ENCODE data around the gene ZNF800.

ZNF800 gene

DNA sequence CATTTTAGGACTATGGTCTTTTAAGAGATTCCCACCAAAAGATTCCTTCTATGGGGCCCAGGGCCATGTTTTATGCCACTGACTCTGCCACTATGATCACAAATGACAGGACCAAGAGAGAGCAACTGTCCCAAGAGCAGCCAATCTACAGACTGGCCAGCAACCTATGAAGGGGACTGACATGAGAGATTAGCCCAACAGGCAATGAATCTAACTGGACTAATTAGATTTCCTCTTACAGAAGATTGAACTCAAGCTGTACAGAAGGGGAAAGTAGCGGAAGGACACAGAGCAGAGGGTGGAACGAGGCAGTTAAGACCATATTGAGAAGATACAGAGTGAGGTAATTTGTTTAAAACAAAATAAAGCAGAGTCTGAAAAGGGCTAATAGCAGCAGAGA lies 25.8 kb downstream of the ZNF800 start:
- H3K4me2 ChIP-seq (ENCODE audit: insufficient read depth, low read length, poor library complexity, severe bottlenecking), result no peak overlapping the region
- no peak overlapping the region for H3K4me3 ChIP-seq (ENCODE audit: low read length in 2 of 2)
- no peaks in the 10 kb centered on the region for H3K27me3 ChIP-seq (ENCODE audit: control insufficient read depth in 3 of 3, insufficient read depth in 3 of 3, low read depth in 1 of 3, low read length in 3 of 3)
- H2AFZ ChIP-seq (ENCODE audit: low read length), result no peak overlapping the region
- no peak overlapping the region for H3K9ac ChIP-seq (ENCODE audit: low read depth, low read length, poor library complexity)
- no peak overlapping the region for H3K4ac ChIP-seq (ENCODE audit: low read length)
- H4K91ac ChIP-seq (ENCODE audit: low read depth, low read length, poor library complexity), result no peak overlapping the region
- H3K36me3 ChIP-seq (replicated peaks in 1 of 2; ENCODE audit: control insufficient read depth in 2 of 2, insufficient read depth in 2 of 2, low read length in 2 of 2), result peaks cover 0 to 76% of the 10 kb centered on the region in 2 donors
- H2BK5ac ChIP-seq (ENCODE audit: low read length), result no peak overlapping the region
- no peak overlapping the region for H2BK12ac ChIP-seq (ENCODE audit: low read length)
- no peak overlapping the region for H3K23ac ChIP-seq (ENCODE audit: low read depth, low read length, poor library complexity)
- H3K4me1 ChIP-seq (ENCODE audit: control insufficient read depth in 2 of 2, insufficient read depth in 1 of 2, low read depth in 1 of 2, low read length in 2 of 2), result no peaks in the 10 kb centered on the region
- H4K8ac ChIP-seq (ENCODE audit: low read depth, low read length), result no peak overlapping the region
- H3K27ac ChIP-seq (replicated peaks; ENCODE audit: low read length), result no peak overlapping the region
- no peak overlapping the region for H2BK120ac ChIP-seq (ENCODE audit: low read depth, low read length)
- no peak overlapping the region for H3K14ac ChIP-seq (ENCODE audit: low read length)
- DNase-seq (ENCODE audit: low spot score), result no peak
- H2AK5ac ChIP-seq (ENCODE audit: low read depth, low read length), result no peak overlapping the region
- H2BK15ac ChIP-seq (ENCODE audit: low read length), result no peak overlapping the region
- H3K79me1 ChIP-seq (ENCODE audit: low read depth, low read length), result no peaks in the 10 kb centered on the region
- H3K9me3 ChIP-seq (replicated peaks in 1 of 2; ENCODE audit: control insufficient read depth in 2 of 2, insufficient read depth in 1 of 2, low read depth in 1 of 2, low read length in 2 of 2), result no peaks in the 10 kb centered on the region
- no CpG with 5 or more reads among the region's 2 CpGs for WGBS, 2 donors (ENCODE audit: extremely low coverage in 2 of 2, insufficient read length in 2 of 2, insufficient replicate concordance in 1 of 2)
- H3K18ac ChIP-seq (ENCODE audit: low read length), result no peak overlapping the region

GRCh38 chr7:127365957-127366315 lies 26.6 kb downstream of the ZNF800 start:
- Histone ChIP-seq H3K79me1 (ENCODE audit: low read depth, low read length) (no peaks in the 10 kb centered on the region), H4K8ac (ENCODE audit: low read depth, low read length) (no peak overlapping the region), H2BK5ac (ENCODE audit: low read length) (no peak overlapping the region), H3K36me3 (replicated peaks in 1 of 2; ENCODE audit: control insufficient read depth in 2 of 2, insufficient read depth in 2 of 2, low read length in 2 of 2) (peaks cover under 1 to 76% of the 10 kb centered on the region in 2 donors), H3K27ac (replicated peaks; ENCODE audit: low read length) (no peak overlapping the region), H2AK5ac (ENCODE audit: low read depth, low read length) (no peak overlapping the region), H4K91ac (ENCODE audit: low read depth, low read length, poor library complexity) (no peak overlapping the region), H3K23ac (ENCODE audit: low read depth, low read length, poor library complexity) (no peak overlapping the region), H3K4me1 (ENCODE audit: control insufficient read depth in 2 of 2, insufficient read depth in 1 of 2, low read depth in 1 of 2, low read length in 2 of 2) (no peaks in the 10 kb centered on the region), H3K9ac (ENCODE audit: low read depth, low read length, poor library complexity) (no peak overlapping the region), H3K18ac (ENCODE audit: low read length) (no peak overlapping the region), H2AFZ (ENCODE audit: low read length) (no peak overlapping the region), H3K4ac (ENCODE audit: low read length) (no peak overlapping the region), H3K14ac (ENCODE audit: low read length) (no peak overlapping the region), H2BK120ac (ENCODE audit: low read depth, low read length) (no peak overlapping the region), H2BK15ac (ENCODE audit: low read length) (no peak overlapping the region), H3K9me3 (replicated peaks in 1 of 2; ENCODE audit: control insufficient read depth in 2 of 2, insufficient read depth in 1 of 2, low read depth in 1 of 2, low read length in 2 of 2) (no peaks in the 10 kb centered on the region), H3K4me2 (ENCODE audit: insufficient read depth, low read length, poor library complexity, severe bottlenecking) (no peak overlapping the region), H3K4me3 (ENCODE audit: low read length in 2 of 2) (no peak overlapping the region), H3K27me3 (ENCODE audit: control insufficient read depth in 3 of 3, insufficient read depth in 3 of 3, low read depth in 1 of 3, low read length in 3 of 3) (no peaks in the 10 kb centered on the region), H2BK12ac (ENCODE audit: low read length) (no peak overlapping the region)
- WGBS, 2 donors (ENCODE audit: extremely low coverage in 2 of 2, insufficient read length in 2 of 2, insufficient replicate concordance in 1 of 2), result no CpG with 5 or more reads among the region's 2 CpGs
- no peak for DNase-seq (ENCODE audit: low spot score)

DNA sequence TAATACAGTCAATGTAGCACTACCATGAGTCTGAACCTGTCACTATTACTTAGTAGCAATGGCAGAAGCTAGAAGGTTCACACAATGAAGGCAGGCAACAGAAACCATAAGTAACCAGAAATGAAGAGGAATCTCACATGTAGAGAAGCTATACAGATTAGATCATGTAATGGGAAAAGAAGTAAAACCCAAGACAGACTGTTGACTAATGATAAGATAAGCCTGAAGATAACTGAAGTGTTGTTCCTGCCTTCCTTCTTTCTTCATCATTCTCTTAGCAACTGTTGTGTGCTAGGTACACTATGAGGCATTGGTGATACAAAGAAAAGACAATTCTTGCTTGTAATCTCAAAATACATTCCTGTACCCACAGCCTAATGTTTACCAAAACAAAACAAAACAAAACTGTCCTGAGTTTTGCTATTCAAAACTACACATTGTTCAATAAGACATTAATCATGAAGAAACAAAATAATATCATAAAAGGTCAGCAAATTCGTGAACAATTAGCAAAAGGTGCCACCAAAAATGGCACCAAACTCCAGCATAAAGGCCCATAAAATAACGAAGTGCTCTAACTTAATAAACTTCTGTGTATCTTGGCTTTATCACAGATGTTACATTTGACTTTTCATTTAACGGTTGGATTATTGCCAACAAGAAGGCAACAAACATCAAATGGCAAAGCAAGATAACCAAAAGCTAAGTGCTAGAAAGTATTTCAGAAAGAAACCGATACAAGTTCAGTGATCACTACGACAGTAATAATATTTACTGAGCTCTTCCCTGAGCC lies 27.1 kb downstream of the ZNF800 start:
- H3K4me2 ChIP-seq (ENCODE audit: insufficient read depth, low read length, poor library complexity, severe bottlenecking), result no peak overlapping the region
- H4K91ac ChIP-seq (ENCODE audit: low read depth, low read length, poor library complexity), result no peak overlapping the region
- H3K4ac ChIP-seq (ENCODE audit: low read length), result no peak overlapping the region
- H3K18ac ChIP-seq (ENCODE audit: low read length), result no peak overlapping the region
- no peak overlapping the region for H3K23ac ChIP-seq (ENCODE audit: low read depth, low read length, poor library complexity)
- DNase-seq (ENCODE audit: low spot score), result no peak
- H3K9ac ChIP-seq (ENCODE audit: low read depth, low read length, poor library complexity), result no peak overlapping the region
- H3K4me3 ChIP-seq (ENCODE audit: low read length in 2 of 2), result no peak overlapping the region
- no peak overlapping the region for H2BK120ac ChIP-seq (ENCODE audit: low read depth, low read length)
- H2AFZ ChIP-seq (ENCODE audit: low read length), result no peak overlapping the region
- H3K36me3 ChIP-seq (replicated peaks in 1 of 2; ENCODE audit: control insufficient read depth in 2 of 2, insufficient read depth in 2 of 2, low read length in 2 of 2), result peaks cover 3 to 76% of the 10 kb centered on the region in 2 donors
- no peak overlapping the region for H2BK15ac ChIP-seq (ENCODE audit: low read length)
- H3K4me1 ChIP-seq (ENCODE audit: control insufficient read depth in 2 of 2, insufficient read depth in 1 of 2, low read depth in 1 of 2, low read length in 2 of 2), result no peaks in the 10 kb centered on the region
- H3K9me3 ChIP-seq (replicated peaks in 1 of 2; ENCODE audit: control insufficient read depth in 2 of 2, insufficient read depth in 1 of 2, low read depth in 1 of 2, low read length in 2 of 2), result no peaks in the 10 kb centered on the region
- WGBS, 2 donors (ENCODE audit: extremely low coverage in 2 of 2, insufficient read length in 2 of 2, insufficient replicate concordance in 1 of 2), result no CpG with 5 or more reads among the region's 5 CpGs
- no peak overlapping the region for H2AK5ac ChIP-seq (ENCODE audit: low read depth, low read length)
- no peak overlapping the region for H3K14ac ChIP-seq (ENCODE audit: low read length)
- H3K27me3 ChIP-seq (ENCODE audit: control insufficient read depth in 3 of 3, insufficient read depth in 3 of 3, low read depth in 1 of 3, low read length in 3 of 3), result no peaks in the 10 kb centered on the region
- H2BK5ac ChIP-seq (ENCODE audit: low read length), result no peak overlapping the region
- no peak overlapping the region for H3K27ac ChIP-seq (replicated peaks; ENCODE audit: low read length)
- no peak overlapping the region for H2BK12ac ChIP-seq (ENCODE audit: low read length)
- no peak overlapping the region for H4K8ac ChIP-seq (ENCODE audit: low read depth, low read length)
- H3K79me1 ChIP-seq (ENCODE audit: low read depth, low read length), result no peaks in the 10 kb centered on the region

GRCh38 chr7:127362364-127363027 lies 30.0 kb downstream of the ZNF800 start:
- WGBS, 2 donors (ENCODE audit: extremely low coverage in 2 of 2, insufficient read length in 2 of 2, insufficient replicate concordance in 1 of 2), result no CpG with 5 or more reads among the region's 4 CpGs
- Histone ChIP-seq H2BK120ac (ENCODE audit: low read depth, low read length) (no peak overlapping the region), H3K23ac (ENCODE audit: low read depth, low read length, poor library complexity) (no peak overlapping the region), H2BK15ac (ENCODE audit: low read length) (no peak overlapping the region), H2BK12ac (ENCODE audit: low read length) (no peak overlapping the region), H3K4me3 (ENCODE audit: low read length in 2 of 2) (no peak overlapping the region), H2AFZ (ENCODE audit: low read length) (no peak overlapping the region), H3K4ac (ENCODE audit: low read length) (no peak overlapping the region), H3K27me3 (ENCODE audit: control insufficient read depth in 3 of 3, insufficient read depth in 3 of 3, low read depth in 1 of 3, low read length in 3 of 3) (no peaks in the 10 kb centered on the region), H3K18ac (ENCODE audit: low read length) (no peak overlapping the region), H2AK5ac (ENCODE audit: low read depth, low read length) (no peak overlapping the region), H3K79me1 (ENCODE audit: low read depth, low read length) (no peaks in the 10 kb centered on the region), H3K4me1 (ENCODE audit: control insufficient read depth in 2 of 2, insufficient read depth in 1 of 2, low read depth in 1 of 2, low read length in 2 of 2) (no peaks in the 10 kb centered on the region), H2BK5ac (ENCODE audit: low read length) (no peak overlapping the region), H3K14ac (ENCODE audit: low read length) (no peak overlapping the region), H3K27ac (replicated peaks; ENCODE audit: low read length) (no peak overlapping the region), H3K4me2 (ENCODE audit: insufficient read depth, low read length, poor library complexity, severe bottlenecking) (no peak overlapping the region), H3K36me3 (replicated peaks in 1 of 2; ENCODE audit: control insufficient read depth in 2 of 2, insufficient read depth in 2 of 2, low read length in 2 of 2) (peaks cover 3 to 57% of the 10 kb centered on the region in 2 donors), H3K9ac (ENCODE audit: low read depth, low read length, poor library complexity) (no peak overlapping the region), H4K91ac (ENCODE audit: low read depth, low read length, poor library complexity) (no peak overlapping the region), H3K9me3 (replicated peaks in 1 of 2; ENCODE audit: control insufficient read depth in 2 of 2, insufficient read depth in 1 of 2, low read depth in 1 of 2, low read length in 2 of 2) (no peaks in the 10 kb centered on the region), H4K8ac (ENCODE audit: low read depth, low read length) (no peak overlapping the region)
- DNase-seq (ENCODE audit: low spot score), result no peak
